Measurements from ENCODE around the gene TNFRSF19.

DNA sequence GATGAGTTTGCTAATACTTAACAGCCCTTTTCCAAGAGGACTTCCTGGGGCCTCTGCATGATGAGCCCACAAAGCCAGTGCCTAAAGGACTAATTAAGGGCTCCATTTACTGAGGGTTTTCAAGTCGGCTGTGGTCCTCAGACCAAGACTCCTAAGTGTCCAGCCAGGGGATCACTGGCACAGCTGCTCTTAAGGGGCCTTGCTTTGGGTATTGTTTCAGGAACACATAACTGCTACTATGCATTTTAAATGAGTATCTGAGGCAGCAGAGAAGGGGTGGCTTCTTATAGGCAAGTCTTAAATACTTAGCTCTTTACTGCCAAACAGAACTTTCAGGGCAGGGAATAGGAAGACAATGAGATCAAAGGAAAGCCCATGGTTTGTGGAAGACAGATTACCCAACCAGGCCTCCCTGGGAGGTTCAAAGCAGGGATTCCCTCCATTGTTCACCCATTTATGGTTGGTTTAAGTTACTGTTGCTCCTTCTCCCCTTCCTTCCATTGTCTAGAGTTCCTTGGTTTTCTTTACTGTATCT, 61.9 kb downstream of the TNFRSF19 start:
- TF ChIP-seq, protein P1, sequence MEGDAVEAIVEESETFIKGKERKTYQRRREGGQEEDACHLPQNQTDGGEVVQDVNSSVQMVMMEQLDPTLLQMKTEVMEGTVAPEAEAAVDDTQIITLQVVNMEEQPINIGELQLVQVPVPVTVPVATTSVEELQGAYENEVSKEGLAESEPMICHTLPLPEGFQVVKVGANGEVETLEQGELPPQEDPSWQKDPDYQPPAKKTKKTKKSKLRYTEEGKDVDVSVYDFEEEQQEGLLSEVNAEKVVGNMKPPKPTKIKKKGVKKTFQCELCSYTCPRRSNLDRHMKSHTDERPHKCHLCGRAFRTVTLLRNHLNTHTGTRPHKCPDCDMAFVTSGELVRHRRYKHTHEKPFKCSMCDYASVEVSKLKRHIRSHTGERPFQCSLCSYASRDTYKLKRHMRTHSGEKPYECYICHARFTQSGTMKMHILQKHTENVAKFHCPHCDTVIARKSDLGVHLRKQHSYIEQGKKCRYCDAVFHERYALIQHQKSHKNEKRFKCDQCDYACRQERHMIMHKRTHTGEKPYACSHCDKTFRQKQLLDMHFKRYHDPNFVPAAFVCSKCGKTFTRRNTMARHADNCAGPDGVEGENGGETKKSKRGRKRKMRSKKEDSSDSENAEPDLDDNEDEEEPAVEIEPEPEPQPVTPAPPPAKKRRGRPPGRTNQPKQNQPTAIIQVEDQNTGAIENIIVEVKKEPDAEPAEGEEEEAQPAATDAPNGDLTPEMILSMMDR (IDR thresholded peaks at IDR 0.05) = no peak
- no peak for TF ChIP-seq POLR2A (IDR thresholded peaks at IDR 0.05)
